HG03280 (cell line): ENCODE results near the gene AP3M1.
A peak's percentile ranks its signal among the peaks of the same experiment; 100 is the strongest.
"Not testable (repeated sequence)": the region's sequence is repeated elsewhere in the genome, so short reads cannot be mapped to it uniquely, and the experiment has no call there.

Source experiments
- ATAC-seq: cut with Tn5 transposase; IDR thresholded peaks from one replicate; pipeline ENCODE4 v1.9.1; 2021; ENCODE audit warnings: mild to moderate bottlenecking, moderate library complexity; ENCODE audit not compliant: unreplicated experiment

Gene AP3M1, protein sequence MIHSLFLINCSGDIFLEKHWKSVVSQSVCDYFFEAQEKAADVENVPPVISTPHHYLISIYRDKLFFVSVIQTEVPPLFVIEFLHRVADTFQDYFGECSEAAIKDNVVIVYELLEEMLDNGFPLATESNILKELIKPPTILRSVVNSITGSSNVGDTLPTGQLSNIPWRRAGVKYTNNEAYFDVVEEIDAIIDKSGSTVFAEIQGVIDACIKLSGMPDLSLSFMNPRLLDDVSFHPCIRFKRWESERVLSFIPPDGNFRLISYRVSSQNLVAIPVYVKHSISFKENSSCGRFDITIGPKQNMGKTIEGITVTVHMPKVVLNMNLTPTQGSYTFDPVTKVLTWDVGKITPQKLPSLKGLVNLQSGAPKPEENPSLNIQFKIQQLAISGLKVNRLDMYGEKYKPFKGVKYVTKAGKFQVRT

DNA sequence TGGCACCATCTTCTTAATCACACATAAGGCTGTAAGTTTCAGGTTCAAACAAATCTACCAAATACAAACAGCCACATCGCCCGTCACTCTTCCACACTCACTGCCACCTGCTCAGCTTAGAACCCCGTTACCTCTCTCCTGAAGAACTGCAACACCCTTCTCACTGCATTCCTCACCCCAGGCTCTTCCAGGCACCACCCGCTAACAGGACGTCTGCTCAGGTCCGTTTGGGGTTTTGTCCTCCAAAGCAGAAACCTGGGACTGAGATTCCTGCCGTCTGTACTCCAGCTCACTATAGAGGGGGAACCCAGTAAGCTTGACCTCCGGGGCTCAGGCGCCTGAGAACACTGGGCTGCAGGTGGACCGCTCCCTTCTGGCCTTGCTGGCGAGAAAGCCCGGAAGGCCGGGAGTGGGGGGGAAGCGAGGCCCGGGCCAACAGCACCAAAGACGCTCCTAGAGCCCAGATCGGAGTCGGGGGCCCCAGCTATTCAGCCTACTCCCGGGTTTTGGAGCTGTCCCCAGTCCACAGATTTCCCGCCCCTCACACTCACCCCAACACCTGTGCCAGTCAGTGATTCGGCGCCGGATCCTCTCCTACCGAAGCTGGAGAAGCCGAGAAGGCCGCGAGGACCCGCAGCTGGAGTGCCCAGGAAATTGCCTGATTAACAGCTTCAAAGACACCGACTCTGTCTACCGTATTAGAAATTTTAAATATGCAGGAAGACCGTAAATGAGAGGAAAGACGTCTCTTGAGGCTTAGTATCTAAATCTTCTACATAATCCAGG lies at the start of gene AP3M1:
Gene AP3M1 (minus strand): TSS at position 625 of the 786 bp plus-strand sequence. CDS start 12,449 bp downstream, outside the sequence.
- ATAC-seq, result peak; percentile 38

DNA sequence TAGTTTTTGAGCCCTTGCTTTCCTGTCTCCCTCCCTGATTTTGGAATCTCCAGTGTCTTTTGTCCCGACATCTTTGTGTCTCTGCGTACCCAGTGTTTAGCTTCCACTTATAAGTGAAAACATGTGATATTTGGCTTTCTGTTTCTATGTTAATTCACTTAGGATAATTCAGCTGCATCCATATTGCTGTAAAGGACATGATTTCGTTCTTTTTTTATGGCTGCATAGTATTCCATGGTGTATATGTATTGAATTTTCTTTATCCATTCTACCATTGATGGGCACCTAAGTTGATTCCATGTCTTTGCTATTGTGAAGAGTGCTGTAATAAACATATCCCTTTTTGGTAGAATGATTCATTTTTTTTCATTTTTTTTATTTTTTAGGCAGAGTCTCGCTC lies 48.7 kb upstream of the AP3M1 start:
- no peak for ATAC-seq

DNA sequence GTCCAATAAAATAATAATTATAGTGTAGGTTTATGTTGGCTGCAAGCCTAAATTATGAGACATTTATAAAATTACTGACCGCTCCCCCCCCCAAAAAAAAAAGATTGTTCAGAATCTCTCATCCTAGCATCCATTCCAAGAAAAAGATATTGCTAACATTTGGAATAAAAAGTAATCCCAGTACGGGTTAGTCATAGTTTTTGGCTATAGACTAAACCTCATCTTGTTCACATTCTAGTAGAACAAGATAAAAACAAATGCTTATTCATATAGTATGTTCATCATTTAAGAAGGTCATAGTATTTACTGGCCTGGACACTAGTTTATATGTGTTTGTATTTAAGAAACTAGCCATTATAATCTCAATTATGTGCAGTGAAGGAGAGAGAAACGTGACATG lies 44.4 kb upstream of the AP3M1 start:
- ATAC-seq, result no peak

DNA sequence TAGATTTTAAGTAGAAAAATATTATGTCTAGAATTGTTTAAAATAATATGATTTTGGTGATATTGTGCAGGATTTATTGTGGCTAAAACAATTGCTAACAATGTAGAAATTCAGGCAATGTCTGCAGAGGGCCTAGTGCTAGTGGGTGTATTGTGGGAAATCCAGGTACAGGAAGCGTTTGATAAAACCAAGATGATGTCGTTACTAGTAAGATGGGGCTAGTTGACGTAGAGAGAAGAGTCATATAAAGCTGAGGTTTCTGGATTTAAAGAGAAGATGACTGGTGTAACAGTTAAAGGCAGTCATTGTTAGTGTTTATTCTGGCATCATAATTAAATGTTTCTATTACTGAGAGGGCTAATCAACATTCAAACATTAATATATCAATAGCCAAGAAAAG lies 43.9 kb upstream of the AP3M1 start:
- ATAC-seq, result no peak

DNA sequence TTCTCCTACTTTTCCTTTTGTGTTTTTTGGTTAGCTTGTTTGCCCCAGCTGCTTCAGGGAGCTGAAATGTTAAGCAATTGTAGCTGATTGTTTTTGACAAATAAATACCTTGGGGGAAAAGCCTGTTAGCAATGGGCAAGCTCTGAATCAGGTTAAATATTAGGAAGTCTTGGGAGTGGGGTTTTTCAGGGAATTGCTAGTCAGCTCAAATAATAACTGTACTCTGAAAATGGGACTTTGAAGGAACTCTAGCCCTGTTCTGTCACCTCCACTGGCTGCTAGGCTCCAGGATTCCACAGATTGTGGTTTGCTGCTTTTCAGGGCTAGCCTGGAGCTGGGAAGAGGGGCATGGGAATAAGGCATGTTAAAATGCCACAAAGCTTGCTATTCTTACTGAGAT lies 39.9 kb upstream of the AP3M1 start:
- ATAC-seq, result no peak

DNA sequence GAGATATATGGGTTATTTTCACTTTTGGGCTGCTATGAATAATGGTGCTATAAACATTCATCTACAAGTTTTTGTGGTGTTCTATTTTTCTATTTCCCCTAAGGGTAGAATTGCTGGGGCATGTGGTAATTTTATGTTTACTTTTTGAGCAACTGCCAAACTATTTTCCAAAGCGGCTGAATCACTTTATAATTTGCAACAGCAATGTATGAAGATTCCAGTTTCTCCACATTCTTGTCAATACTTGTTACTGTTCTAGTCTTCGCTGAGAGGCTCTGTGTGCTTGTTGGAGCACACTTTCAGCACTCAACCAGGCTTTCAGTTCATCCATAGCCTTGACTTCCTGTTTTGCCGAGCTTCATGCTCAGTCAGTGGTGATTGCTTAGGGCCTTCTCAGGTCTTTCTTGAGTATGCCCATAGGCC lies 39.4 kb upstream of the AP3M1 start:
- ATAC-seq, result peak; percentile 80

DNA sequence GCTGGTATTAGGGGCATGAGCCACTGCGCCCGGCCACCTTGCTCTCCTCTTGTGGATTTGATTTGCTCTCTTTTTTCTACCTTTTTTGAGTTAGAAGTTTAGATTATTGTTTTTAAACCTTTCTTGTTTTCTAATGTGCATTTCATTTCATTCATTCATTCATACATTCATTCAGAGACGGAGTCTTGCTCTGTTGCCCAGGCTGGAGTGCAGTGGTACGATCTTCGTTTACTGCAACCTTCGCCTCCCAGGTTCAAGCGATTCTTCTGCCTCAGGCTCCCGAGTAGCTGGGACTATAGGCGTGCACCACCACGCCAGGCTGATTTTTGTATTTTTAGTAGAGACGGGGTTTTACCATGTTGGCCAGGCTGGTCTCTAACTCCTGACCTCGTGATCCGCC lies 38.0 kb upstream of the AP3M1 start:
- ATAC-seq, result not testable (repeated sequence)

DNA sequence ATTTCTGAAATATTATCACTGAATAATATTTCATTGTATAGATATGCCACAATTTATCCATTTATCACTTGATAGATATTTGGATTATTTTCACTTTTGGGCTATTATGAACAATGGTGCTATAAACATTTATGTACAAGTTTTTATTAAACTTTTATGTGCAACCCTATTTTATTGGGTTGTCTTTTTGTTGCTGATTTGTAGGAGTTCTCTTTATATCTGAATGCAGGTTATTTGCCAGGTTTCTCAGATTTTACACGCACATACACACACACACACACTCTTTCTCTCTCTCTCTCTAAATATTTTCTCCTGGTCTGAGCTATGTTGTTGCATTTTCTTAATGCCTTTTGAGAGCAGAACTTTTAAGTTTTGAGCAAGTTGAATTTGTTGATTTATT lies 36.6 kb upstream of the AP3M1 start:
- no peak for ATAC-seq

DNA sequence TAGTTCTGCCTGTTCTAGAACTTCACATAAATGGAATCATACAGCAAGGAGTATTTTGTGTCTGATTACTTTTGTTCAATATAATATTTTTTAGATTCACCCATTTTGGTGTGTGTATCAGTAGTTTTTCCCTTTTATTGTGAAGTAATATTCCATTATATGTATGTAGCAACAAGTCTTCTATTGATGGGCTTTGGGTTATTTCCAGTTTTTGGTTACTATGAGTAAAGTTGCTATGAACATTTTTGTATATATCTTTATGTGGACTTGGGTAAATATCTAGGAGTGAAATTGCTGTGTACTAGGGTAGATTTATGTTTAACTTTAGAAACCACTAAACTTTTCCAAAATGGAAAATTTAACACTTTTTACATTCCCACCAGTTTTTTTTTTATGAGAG lies 36.0 kb upstream of the AP3M1 start:
- ATAC-seq, result no peak

DNA sequence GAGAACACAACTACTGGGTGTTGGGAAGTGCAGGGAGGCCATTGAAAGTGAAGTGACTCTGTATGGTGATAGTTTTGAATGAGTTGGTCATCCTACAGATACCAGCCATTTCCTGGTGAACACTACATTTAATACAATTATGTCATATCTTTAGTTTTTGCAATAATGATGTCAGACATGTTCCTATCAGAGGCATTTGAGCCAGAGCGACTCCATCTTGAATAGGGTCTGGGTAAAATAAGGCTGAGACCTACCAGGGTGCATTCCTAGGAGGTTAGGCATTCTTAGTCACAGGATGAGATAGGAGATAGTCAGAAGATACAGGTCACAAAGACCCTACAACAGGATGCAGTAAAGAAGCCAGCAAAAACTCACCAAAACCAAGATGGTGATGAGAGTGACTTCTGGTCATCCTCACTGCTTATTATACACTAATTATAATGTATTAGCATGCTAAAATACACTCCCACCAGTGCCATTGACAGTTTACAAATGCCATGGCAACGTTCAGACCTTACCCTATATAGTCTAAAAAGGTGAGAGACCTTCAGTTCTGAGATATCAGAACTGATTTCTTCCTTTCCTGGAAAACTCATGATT lies 28.6 kb upstream of the AP3M1 start:
- no peak for ATAC-seq

DNA sequence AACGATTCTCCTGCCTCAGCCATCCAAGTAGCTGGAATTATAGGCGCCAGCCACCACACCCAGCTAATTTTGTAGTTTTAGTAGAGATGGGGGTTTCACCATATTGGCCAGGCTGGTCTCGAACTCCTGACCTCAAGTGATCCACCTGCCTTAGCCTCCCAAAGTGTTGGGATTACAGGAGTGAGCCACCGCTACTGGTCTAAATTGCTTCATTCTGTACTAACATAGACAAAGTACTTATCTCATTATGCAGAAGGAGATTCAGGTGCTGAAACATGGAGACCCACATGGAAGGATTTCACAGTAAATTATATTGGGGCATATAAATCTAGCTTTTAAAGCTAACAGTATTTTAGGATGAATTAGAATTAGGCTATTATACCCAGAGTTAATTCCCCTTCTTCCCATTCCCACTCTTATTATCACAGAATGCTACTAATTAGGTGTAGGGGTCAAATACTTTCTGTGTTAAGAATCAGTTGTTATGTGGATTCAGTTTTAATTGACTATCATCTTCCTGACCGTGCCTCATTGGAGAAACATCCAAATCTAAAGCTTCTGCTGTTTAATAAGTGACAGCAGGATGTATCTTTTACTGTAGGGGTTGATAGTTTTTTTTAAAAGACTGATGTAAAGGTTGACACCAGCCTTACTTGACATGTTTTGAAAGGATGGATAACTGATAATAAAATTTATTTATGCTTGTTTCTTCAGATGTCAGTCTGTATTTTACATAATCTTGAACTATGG lies 27.6 kb upstream of the AP3M1 start:
- no peak for ATAC-seq

DNA sequence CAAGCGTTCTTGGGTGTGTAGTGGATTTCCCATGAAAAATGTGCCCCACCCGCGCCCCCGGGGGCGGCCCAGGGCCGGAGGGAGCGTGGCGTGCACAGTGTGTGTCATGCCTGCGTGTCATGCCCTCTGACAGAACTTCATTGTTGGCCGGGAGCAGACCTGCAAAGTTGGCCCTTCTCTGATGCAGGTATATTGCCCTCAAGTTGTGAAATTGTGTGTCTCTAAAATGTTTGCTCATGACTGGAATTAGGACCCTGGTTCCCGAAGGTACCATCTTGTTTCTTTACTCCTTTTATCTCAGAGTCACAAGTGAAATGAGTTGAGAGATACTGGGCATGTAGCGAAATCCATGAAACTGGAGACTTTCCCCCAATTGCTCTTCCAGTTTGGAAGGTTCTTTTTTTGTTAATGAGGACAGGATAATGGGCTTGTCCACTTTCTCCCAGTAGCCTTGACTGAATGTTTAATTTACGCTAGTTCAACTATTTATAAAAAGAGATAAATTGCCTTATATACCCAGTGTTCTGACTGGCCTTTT lies 26.6 kb upstream of the AP3M1 start:
- ATAC-seq, result peak; percentile 22

DNA sequence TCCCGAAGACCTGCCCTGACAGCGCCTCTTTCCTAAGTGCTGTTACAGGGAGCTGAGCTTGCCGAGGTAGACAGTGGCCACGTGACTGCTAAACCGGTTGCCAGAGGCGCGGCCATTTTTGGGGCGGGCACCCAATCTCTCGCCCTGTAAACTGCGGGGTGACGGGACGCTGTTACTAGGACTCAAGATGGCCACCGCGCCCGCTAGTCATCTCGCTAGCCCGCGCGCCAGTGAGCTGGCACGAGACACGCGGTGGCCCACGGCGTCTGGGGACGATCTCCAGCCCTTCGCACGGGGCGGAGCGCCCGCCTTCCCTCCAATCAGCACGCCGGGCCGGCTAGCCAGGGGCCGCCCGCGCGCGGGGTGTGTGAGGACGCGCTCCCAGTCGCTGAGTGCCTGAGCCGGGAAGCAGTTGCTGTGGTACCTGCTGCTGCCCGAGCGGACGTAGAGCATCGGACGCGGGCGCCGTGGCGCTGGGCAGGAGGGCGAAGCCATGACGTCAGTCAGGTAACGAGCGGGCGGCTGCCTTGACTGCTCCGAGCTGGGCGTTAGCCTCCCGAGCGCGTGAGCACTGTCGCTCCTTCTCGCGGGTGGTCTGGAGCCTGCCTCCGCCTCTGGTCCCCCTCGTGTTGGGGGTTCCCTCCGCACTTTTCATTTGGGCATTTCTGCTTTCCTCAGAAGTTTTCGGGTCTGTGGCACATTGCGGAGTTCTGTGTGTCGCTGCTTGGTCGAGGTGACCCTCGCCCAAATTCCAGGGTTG lies 25.9 kb upstream of the AP3M1 start:
- ATAC-seq, result peak; percentile 91

DNA sequence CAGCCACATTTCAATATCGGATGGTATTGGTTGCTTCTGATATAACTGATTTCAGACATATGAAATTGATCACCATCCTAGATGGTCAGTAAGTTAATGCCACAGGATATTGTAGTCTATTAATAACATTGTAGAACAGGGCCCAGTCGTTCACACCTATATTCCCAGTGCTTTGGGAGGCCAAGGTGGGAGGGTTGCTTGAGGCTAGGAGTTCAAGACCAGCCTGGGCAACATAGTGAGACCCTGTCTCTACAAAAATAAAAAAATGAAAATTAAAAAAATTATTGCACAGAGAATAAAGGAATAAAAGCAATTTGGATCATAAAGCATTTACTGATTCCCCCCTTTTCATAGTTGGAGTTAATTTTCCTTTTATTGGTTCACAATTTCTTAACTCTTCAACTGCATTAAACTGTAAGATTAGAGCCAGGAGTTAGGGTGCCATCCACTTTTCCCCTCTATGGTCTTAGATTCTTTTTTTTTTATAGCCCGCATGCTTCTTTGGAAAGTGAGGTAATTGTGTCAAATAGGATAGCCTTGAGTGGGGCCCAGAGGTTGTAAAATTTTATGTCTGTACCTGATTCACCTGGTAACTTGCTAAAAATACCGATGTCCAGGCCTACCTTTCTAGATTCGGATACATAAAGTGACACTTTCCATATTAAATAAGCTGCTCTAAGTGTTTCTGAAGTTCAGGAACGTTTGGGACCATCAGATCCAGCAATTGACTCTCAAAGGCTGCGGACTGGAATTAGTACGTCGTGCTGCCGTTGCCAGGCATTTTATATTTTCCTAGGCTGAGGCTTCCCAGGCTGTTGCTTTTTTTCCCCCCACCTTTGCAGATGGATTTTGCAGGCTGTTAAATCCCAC lies 25.1 kb upstream of the AP3M1 start:
- ATAC-seq, result no peak

DNA sequence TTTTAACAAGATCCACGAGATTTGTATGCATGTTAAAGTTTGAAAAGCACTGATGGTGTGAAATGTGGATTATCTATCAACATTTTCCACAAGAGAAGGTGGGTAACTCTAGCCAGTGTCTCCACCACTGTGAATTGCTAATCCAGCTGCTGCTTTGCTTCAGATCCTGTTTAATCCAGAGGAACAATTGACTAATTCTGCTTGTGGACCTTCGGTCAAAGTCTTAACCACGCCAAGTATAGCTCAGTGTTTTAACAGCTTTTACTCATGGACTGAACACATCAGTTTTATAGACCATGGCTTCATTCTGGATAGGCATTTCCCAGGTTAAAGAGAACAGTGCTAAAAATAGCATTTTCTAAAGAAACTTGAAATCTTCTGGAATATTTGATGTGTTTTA lies 23.9 kb upstream of the AP3M1 start:
- no peak for ATAC-seq

DNA sequence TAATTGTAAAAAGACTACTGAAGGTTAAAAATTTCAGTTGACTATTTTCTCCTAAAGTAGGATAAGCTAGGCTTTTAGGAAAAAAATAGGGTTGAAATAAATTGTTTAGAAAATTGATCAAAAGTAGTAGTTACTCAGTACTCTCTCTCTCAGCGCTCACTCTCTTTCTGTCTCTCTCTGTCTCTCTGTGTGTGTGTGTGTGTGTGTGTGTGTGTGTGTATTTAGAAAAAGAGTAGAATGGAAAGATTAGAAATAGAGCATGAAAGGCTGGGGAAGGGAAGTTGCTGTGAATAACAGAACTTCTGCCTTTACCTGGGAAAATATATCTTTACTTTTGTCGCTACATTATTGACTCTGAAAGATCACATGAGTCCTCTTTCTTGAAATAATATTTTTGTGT lies 21.0 kb upstream of the AP3M1 start:
- ATAC-seq, result no peak

DNA sequence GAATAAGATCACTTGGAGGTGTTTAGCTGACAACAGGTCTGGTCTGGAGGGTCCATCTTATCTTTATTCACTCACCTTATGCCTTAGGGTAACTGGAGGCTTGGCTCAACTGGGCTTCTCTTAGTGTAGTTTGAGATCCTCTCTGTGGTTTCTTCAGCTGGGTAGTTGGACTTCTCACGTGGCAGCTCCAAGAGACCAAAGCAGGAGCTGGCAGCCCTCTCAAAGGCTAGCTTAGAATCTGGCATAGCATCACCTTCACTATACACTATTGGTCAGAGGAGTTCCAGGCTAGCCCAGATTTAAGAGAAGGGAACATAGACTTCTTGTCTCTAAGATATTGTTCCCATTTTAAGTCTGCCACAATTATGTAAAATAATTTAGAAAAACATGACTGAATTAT lies 16.8 kb upstream of the AP3M1 start:
- no peak for ATAC-seq

DNA sequence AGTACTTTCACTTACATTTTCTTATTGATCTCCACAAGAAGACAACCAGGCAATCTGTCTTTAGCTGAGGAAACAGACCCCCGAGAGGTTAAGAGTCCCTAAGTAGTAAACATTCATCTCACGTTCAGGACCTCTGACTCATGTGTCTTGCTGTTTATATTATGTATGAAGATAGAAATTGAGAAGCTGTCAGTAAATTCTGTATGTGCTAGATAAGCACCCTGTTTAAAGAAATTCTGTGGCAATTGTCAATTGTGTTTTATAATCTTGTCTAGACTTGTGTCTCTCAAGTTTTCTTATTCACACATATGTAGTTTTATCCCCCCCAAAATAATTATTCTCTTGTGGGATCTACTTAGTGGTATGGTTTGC lies 14.9 kb upstream of the AP3M1 start:
- ATAC-seq, result no peak
